Stomach (tissue), 4 donors: ENCODE results near the gene CHST14.

Experiments
- CTCF ChIP-seq, 7 experiments: fragments of 450-650 bp in 4 of 7; fragments of 200-600 bp in 3 of 7; sonication (generic) in 3 of 7; IDR thresholded peaks; one replicate each; pipeline ENCODE4 v1.5.1; 2016 to 2019; ENCODE audit warnings: antibody characterized with exemption in 7 of 7, control low read depth in 2 of 7, mild to moderate bottlenecking in 1 of 7
- EP300 ChIP-seq: sonication (generic); formaldehyde crosslinking; IDR thresholded peaks from one replicate; pipeline ENCODE4 v1.6.1; 2017; ENCODE audit warnings: antibody characterized with exemption
- POLR2A ChIP-seq, 4 donors: fragments of 450-650 bp; IDR thresholded peaks; one replicate each; pipeline ENCODE4 v1.6.1; 2016; ENCODE audit warnings: antibody characterized with exemption in 4 of 4, control low read depth in 2 of 4, mild to moderate bottlenecking in 1 of 4, moderate library complexity in 1 of 4
- POLR2AphosphoS5 ChIP-seq, 3 donors: sonication (generic); formaldehyde crosslinking; IDR thresholded peaks; one replicate each; pipeline ENCODE4 v1.6.1; 2016; ENCODE audit warnings: antibody characterized with exemption in 3 of 3

GRCh38 chr15:40429068-40429710 is 41.6 kb upstream of the CHST14 start:
- no peak for TF ChIP-seq CTCF (IDR thresholded peaks at IDR 0.05)
- TF ChIP-seq POLR2A (IDR thresholded peaks at IDR 0.05) = no peak
- TF ChIP-seq POLR2AphosphoS5 (IDR thresholded peaks at IDR 0.05) = no peak
- TF ChIP-seq EP300 = no peak
